ENCODE measurements around the gene ST8SIA2.

ST8SIA2 gene

DNA sequence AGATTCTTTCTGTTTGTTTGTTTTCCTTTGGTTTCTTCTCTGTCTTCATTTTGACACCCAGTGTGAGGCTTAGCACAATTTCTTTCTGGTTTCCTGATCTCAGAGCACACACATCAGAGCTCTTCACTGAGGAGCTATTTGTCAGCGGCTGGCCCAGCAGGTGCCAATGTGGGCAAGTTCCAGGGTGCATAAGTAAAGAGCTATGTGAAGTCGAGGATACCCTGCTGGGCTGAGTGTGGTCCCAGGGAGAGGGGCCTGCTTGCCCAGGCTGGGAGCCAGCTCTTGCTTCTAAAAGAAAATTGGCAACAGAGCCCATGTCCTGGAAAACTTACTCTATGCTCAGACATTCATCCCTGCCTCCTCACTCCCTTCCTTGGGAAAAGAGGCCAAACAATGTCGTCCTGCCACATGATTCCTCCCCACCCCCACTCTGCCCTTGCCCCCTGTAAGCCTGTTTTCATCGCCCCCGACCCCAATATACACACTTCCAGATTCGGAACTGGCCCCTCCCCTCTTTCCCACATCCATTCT, 101.2 kb downstream of the ST8SIA2 start:
- DNase-seq (ENCODE audit: low read depth, low spot score), result no peak
- ChIA-PET POLR2A (no interaction called here), CTCF (no interaction called here)
- TF ChIP-seq, protein P1, sequence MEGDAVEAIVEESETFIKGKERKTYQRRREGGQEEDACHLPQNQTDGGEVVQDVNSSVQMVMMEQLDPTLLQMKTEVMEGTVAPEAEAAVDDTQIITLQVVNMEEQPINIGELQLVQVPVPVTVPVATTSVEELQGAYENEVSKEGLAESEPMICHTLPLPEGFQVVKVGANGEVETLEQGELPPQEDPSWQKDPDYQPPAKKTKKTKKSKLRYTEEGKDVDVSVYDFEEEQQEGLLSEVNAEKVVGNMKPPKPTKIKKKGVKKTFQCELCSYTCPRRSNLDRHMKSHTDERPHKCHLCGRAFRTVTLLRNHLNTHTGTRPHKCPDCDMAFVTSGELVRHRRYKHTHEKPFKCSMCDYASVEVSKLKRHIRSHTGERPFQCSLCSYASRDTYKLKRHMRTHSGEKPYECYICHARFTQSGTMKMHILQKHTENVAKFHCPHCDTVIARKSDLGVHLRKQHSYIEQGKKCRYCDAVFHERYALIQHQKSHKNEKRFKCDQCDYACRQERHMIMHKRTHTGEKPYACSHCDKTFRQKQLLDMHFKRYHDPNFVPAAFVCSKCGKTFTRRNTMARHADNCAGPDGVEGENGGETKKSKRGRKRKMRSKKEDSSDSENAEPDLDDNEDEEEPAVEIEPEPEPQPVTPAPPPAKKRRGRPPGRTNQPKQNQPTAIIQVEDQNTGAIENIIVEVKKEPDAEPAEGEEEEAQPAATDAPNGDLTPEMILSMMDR (IDR thresholded peaks at IDR 0.05; ENCODE audit: insufficient read depth, low read length, missing control alignments), result no peak
- H3K4me3 ChIP-seq (ENCODE audit: low read depth, low read length), result no peak overlapping the region

DNA sequence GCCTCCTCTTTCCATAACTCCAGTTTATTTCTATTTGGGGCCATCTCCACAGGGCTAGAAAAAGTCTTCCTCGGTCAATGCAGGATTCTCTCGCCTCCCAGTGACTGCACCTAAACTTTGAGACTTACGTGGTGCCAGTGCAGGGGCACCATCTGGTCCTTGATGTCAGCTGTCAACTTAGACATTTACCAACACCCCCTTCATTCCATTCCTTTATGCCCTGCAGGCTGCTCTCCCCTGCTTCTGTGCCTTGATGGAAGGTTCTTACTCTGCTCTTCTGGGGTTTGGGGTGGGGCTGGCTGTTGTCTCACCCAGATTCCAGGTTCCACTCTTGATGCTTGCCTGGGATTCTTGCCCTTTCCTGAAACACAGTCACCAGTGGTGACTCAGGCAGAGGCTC, 101.8 kb downstream of the ST8SIA2 start:
- ChIA-PET POLR2A (no interaction called here), CTCF (no interaction called here)
- TF ChIP-seq, protein P1 (IDR thresholded peaks at IDR 0.05; ENCODE audit: insufficient read depth, low read length, missing control alignments), result no peak
- H3K4me3 ChIP-seq (ENCODE audit: low read depth, low read length), result no peak overlapping the region
- no peak for DNase-seq (ENCODE audit: low read depth, low spot score)

DNA sequence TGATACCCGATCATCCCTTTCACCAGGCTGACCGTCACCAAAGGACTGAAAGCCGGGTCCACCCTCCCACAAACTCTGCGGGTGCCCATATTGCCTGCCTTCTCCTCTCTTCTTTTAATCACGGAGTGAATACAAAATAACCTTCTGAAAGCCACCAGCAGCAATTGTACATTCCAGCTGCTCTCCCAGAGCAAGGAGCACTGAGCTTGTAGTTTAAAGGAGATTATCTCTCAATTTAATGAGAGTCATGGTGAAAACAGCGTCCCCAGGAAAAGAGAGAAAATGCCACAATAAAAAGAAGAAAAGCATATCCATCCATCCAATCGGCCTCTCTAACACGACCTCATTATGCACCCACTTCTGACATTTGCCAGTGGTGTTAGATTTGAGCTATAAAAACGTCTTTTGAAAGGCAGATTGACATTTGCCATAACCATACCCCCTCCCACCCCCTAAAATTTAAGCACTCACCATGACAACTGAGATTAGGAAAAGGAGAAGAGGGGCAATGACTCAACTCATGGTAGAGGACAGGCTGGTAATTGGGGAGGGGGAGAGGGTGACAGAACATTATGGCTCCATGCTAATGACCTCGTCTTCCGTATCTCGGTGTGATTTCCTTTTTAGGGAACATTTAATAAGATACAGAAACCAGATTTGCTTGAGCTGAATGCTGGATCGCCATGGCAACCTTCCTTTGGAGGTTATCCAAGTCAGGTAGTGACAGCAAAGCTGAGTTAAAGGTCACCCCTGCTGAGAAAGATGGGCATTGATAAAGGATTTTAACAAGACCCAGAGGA, 106.2 kb downstream of the ST8SIA2 start:
- TF ChIP-seq, protein P1 (IDR thresholded peaks at IDR 0.05; ENCODE audit: insufficient read depth, low read length, missing control alignments), result no peak
- no peak for DNase-seq (ENCODE audit: low read depth, low spot score)
- CTCF ChIA-PET, result no interaction called here
- POLR2A ChIA-PET, result no interaction called here
- H3K4me3 ChIP-seq (ENCODE audit: low read depth, low read length), result no peak overlapping the region

DNA sequence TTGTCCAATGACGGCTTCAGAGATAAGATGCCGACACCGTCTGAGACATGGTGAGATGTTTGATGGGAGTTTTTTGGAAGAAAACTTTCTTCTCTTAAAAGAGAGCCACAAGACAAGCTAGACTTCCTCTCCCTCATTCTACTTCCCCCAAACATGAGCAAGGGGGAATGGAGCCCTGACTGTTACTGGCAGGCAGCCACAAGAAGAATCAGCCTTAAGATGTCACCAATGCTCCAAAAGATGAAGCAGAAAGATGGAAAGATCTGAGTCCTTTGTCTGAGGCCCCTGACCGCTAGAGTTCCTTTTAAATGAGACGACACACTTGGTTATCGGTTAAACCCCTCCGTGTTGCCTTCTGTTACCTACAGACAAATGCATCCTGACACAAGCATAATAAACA, 108.7 kb downstream of the ST8SIA2 start:
- TF ChIP-seq, protein P1 (IDR thresholded peaks at IDR 0.05; ENCODE audit: insufficient read depth, low read length, missing control alignments), result no peak
- ChIA-PET CTCF (interaction anchor here (1.3 kb wide), 1 partner anchor 19 kb away, joined by 7 read pairs; no protein-coding TSS in a partner anchor), POLR2A (no interaction called here)
- H3K4me3 ChIP-seq (ENCODE audit: low read depth, low read length), result no peak overlapping the region
- DNase-seq (ENCODE audit: low read depth, low spot score), result no peak

DNA sequence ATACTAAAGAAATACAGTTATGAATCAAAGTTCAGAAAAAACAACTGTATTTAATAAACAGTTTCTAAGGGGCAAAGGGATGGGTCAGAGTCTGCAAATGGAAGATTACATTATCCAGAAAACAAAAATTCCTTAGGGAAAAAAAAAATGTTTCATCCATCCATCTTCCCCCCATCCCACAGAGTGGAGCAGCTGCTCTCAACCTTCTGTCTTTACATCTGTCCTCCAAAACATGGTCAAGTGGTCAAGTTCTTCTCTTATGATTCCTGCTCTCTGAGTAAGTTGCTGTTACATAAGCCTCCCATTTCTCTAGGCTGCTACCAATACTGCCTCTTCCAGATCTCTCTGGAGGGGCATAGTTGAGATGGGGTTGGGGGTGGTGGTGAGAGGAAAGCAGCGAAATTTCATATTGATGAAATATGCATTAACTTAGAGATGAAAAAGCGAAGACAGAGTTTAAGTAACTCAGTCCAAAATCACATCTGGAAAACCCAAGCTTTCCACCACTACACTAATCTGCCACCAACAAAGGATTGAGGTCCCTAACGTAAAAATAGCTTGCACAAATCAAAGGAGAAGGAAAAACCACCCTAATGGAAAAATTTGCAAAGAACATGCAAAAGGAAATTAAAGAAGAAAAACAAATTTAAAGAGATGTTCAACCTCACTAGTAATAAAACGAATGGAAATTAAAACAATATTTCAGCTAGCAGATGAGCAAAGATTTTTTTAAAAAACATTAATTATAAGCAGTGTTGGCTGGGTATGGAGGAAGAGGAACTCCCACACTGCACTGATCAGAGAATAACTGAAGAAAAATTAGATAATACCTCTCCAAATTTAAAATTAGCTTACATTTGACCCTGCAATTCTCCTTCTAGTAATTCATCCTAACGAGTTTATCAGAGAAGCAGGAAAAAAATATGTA, 109.5 kb downstream of the ST8SIA2 start:
- TF ChIP-seq, protein P1 (IDR thresholded peaks at IDR 0.05; ENCODE audit: insufficient read depth, low read length, missing control alignments), result no peak
- ChIA-PET POLR2A (no interaction called here), CTCF (interaction anchor here (1.3 kb wide), 1 partner anchor 18 kb away, joined by 7 read pairs; no protein-coding TSS in a partner anchor)
- DNase-seq (ENCODE audit: low read depth, low spot score), result no peak
- no peak overlapping the region for H3K4me3 ChIP-seq (ENCODE audit: low read depth, low read length)

DNA sequence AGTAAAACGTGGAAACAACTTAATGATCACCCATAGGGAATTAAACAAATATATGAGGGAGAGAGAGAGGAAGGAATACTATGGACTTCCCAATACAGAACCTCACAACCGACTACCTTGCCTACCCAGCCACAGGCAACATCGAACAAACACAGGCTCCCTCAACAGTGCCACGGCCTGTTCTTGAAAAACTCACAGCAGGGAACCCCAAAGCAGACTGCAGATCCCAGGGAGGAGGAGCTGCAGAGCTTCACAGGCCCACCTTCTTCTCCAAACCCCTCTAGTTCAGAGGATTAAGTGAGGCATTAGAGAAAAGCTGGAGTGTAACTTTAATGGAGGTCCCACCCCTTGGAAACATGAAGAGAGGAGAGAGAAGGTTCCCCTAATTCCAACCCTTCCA, 110.2 kb downstream of the ST8SIA2 start:
- H3K4me3 ChIP-seq (ENCODE audit: low read depth, low read length), result no peak overlapping the region
- POLR2A ChIA-PET, result no interaction called here
- no peak for DNase-seq (ENCODE audit: low read depth, low spot score)
- TF ChIP-seq, protein P1 (IDR thresholded peaks at IDR 0.05; ENCODE audit: insufficient read depth, low read length, missing control alignments), result no peak
- CTCF ChIA-PET, result interaction anchor here (1.3 kb wide), 1 partner anchor 17 kb away, joined by 7 read pairs; no protein-coding TSS in a partner anchor

All from AG04449 (cell line).